GM12872 (cell line): ENCODE measurements around the gene MARCHF3.

Experiments
- TF ChIP-seq, protein P1 (sequence below): IDR thresholded peaks from 3 replicates; pipeline ENCODE4 v1.5.1; 2011; ENCODE audit warnings: low read depth, mild to moderate bottlenecking, low read length, moderate library complexity; ENCODE audit not compliant: insufficient read depth

MARCHF3 gene

DNA sequence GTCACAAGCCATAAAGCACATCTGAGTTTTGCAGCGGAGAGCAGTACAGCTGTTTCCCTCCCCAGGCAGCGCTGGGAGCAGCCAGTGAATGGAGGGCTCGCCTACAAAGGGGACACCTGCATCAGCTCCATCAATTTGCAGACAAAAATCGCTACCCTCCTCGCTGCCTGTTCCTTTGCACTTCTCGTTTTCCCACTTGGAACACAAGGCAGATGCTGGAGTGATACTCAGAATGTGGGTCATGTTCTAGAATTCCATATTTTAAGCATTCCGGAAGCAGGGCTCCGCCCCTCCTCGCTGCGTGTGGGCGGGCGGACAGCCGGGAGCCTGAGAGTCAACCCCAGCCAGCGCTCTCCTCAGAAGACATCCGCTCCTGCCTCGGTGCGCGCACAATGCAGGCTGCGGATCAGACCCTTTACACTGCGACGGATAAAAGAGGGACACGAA lies 161.3 kb downstream of the MARCHF3 start:
- TF ChIP-seq, protein P1, sequence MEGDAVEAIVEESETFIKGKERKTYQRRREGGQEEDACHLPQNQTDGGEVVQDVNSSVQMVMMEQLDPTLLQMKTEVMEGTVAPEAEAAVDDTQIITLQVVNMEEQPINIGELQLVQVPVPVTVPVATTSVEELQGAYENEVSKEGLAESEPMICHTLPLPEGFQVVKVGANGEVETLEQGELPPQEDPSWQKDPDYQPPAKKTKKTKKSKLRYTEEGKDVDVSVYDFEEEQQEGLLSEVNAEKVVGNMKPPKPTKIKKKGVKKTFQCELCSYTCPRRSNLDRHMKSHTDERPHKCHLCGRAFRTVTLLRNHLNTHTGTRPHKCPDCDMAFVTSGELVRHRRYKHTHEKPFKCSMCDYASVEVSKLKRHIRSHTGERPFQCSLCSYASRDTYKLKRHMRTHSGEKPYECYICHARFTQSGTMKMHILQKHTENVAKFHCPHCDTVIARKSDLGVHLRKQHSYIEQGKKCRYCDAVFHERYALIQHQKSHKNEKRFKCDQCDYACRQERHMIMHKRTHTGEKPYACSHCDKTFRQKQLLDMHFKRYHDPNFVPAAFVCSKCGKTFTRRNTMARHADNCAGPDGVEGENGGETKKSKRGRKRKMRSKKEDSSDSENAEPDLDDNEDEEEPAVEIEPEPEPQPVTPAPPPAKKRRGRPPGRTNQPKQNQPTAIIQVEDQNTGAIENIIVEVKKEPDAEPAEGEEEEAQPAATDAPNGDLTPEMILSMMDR = no peak

DNA sequence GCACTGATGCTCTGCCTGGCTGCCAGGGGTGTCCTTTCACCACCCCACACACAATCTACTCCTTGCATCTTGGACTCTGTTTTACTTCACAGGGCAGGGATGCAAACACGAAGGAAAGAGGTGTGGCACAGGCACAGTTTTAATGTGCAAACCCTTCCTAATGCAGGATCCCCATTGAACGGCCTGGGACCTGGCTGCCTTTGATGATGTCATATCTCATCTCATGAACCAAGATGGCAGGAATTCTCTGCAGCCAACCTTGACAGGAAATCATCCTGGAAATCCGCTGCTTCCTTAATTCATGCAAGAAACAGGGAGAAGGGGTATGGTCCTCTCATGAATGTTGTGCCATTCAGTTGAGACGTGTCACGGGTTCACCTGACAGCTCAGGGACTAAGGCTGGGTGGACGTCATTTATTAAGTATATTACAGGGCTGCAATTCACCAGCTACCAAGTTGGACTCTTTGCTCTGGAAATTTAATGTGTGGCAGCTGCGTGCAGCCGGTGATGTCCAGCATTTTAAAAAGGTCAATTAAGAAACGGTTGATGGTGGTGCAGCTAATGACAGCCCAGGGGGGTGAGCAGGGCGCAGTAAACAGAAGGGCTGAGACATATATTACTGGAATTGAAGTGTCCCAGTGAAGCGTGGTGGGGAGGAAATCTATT lies 161.9 kb downstream of the MARCHF3 start:
- TF ChIP-seq, protein P1 = no peak

GRCh38 chr5:126866851-126867636 lies 163.3 kb downstream of the MARCHF3 start:
- TF ChIP-seq, protein P1 = no peak

DNA sequence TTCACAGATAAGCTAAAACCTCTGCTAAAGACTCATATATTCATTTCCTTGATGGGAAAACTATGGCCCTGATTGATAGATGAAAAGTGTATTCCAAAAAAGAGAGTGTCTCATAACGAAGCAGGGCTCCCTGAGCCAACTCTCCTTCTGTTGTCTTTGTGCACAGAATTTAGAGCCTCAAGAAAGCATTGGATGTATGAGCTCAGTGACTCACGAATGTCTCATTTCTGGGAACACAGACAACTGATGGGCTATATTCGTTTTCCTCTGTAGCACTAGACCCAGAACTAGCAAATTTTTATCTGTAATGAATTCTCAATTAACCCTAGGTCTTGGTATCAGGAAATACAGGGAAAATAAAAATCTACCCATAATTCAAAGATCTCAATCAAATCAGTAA lies 165.1 kb downstream of the MARCHF3 start:
- TF ChIP-seq, protein P1 = no peak

DNA sequence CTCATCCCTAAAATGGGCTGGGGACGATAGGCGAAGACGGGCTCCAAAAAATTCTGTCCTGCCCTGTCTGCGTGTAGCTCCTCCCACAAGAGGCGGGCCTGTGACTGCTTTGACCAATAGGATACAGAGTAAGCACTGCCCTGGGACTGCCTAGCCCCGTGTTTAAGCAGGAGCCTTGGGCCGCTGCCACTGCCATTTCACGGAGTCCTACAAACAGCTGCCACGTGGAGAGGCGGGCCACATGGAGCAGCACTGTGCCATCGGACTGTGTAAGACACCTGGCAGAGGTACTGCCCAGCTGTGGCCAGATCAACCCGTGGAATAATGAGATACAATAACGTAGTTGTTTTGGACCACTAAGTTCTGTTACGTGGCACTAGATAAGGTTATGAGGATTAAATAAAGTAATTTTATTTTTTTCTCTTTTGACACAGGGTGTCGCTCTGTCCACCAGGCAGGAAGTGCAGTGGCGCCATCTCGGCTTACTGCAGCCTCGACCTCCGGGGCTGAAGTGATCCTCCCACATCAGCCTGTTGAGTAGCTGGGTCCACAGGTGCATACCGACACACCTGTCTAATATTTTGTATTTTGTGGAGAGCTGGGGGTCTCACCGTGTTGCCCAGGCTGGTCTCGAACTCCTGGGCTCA lies 166.2 kb downstream of the MARCHF3 start:
- TF ChIP-seq, protein P1 = no peak

GRCh38 chr5:126863402-126863801 lies 167.0 kb downstream of the MARCHF3 start:
- TF ChIP-seq, protein P1 = no peak

GRCh38 chr5:126858441-126858840 lies 171.9 kb downstream of the MARCHF3 start:
- TF ChIP-seq, protein P1 = no peak
